ENCODE data around the gene ATP11A.

Gene ATP11A

DNA sequence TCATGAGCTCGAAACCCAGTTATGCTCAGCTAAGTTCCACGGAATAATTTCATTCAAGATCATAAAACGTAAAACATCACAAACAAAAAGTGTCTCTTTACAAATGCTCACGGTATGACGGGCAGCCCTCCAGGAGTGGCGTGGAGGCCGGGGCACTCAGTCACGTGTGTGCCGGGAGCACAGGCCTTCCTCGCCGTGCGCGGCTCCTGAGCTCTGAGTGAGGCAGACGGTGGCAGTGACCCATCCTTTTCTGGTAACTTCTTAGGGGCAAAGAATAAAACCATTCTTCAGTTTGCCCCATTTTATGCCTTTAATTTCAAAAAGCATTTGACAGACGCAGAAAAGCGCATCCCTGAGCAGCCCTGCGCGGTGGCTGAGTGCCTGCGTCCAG lies 72.8 kb downstream of the ATP11A start:
- DNase-seq: no peak

DNA sequence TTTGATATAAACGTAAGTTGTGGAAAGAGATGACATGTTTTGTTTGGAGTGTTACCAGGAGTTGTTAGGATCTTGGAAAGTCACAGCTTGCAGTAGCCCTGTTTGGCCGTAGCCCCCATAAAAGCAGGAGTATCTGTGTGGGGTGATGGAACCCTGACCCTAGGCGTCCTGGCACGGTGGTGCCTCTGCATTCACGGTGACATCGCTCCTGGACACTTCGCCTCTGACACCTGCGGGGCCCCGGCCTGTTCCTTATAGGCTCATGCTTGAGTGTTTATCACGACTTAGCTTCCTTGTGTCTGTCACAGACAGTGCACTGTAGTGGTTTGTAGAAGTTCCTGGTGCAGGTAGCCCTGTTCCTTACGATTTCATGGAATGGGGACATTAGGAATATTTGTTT lies 74.2 kb downstream of the ATP11A start:
- no peak for DNase-seq

DNA sequence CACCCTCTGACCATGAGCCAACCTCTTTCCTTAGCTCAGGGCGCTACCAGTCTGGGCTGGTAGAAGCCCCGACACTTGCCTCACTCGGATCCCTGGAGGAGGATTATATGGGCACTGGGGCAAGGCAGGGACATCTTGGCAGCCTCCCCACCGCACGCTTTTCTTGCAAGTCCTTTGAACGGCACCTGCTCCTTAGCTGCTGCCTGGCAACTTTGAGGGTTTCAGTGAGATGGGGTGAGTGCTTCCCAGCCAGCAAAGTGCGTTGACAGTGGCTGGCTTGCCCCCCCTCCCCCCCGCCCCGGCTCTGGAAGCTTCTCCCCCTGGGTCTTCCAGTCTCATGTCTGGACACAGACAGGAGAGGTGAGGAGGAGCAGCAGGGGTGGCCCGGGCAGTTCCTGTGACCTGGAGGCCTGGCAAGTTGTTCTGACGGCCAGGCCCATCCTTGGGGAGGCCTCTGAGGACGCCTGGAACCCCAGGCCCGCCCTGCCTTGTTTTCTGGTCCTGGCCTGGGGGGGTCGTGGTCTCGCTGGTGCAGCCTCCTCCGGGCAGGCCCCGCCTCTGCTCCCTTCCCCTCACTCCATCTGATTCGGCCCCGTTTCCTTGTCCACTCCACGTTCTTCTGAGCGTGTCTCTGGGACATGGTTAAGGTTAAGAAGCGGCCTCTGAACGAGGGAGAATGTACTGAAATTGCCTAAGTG lies 75.2 kb downstream of the ATP11A start:
- no peak for DNase-seq

DNA sequence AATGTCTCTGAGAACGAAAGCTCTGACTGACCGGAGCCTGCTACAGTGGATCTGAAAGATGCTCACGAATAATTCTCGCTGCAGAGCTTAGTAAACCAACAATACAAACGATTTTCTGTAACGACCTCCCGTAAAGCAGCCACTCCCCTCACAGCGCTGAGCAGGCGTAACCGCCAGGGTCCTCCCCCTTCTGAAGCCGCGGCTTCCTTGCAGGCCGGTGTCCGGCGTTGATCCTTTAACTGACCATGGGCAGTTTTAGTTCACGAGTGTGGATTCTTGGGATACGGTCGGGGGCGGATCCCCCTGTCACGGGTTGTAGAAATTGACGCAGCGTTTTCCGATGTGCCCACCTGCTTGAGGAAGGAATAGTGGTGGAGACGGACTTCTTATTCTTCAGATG lies 75.9 kb downstream of the ATP11A start:
- no peak for DNase-seq

DNA sequence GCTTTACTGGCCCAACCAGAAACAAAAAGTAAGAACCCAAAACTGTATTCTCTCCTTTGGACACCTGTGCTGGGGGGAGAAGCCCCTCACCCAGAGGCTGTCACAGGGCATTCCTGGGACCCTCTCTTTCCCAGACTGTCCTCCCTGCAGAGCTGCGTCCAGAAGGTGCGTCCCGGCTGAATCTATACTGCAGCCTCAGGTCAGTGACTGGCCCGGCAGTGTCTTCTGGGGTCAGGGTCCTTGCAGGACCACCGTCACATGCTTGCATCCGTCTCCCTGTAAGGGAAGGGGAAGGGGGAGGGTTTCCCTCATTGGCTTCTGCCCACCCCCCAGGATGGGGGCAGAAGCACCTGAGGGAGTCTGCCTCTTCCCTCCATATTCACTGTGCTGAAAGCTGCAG lies 76.5 kb downstream of the ATP11A start:
- DNase-seq: no peak

DNA sequence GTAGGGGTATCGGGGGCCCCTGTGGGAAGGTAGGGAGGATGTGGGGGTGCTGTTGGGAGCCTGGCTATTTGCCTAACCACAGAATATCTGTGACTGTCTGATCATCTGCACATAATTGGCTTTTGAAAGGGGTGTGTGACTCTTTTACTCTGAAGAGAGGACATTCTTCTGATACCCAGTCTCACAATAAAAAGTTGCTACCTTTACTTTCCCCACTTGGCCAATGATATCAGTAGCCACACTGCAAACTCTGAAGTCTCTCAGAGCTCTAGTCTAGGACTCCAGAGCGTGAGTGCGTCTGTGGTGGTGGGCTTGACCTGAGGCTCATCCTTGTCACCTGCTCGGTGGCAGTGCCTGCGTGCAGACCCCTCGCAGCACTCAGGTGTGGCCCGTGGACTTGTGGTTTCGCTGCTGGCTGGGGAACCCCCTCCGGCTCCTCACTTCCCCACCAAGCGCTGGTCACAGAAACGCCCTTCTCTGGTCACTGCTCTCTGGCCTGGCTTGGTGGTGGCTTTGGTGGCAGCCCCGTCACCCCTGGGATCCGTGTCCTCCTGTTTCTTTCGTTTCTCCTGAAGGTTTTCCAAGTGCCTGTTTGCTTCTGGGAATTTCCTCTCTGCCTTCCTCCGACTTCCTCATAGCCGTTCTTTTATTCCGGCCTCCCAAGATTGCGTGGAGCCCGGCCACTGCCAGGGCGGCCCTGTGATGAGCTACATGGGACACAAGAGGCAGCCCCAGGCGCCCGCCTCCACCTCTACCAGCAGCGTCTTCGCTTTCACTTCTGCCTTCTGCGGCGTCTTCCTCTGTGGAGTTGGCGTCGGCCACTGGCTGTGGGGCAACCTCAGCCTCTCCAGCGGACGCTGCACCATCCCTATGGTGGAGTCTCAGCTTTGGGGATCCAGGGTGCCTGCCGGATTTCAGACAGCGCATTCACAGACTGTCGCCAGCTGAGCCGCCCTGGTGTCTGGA lies 78.0 kb downstream of the ATP11A start:
- no peak for DNase-seq

DNA sequence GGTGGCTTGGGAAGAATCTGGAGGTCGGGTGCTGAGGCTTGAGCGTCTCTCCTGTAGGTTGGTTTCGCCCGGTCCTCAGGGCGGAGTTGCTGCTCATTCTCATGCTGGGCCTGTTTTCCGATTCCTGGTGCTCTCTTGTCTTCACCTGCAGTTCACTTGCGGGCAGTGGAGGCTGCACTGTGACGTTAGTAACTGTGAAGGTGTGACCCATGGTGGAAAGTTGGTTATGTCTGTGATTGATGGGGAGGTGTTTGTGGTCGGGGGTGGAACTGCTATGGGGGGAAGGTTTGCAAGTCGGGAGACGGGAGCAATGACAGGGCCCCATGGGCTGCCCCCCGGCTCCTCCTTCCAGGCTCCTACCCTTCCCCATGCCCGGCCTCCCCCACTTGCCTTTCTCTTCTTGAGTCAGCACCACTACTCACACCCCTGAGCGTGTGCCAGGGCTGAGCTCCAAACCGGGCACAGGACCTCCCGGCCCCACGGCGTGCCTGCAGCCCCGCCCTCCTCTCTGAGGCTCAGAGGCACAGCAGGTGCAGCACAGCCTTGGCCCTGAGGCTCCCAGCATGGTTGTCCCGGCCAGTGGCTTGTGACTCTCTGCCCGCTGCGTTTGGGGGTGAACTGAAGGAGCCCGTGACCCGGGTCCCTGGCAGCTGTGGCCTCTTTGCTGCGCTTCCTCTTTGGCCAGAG lies 79.1 kb downstream of the ATP11A start:
- DNase-seq: no peak

DNA sequence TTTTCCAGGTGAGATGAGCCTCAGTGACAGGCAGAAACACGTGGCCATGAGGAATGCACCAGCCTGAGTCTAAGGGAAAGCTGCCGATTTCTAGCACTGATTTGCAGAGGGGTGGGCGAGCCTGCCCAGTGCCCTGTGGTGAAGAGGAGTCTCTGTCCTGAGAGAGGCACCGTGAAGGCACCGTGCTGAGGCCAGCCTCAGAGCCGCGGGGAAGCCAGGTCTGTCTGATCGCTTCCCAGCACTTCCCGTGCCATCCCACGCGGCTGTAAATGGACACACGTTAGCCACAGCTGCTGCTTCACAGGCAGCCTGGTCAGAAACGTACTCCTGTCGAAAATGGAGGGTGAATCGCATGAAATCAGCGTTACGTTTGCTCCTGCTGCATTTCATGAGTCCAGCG lies 79.8 kb downstream of the ATP11A start:
- DNase-seq: no peak

DNA sequence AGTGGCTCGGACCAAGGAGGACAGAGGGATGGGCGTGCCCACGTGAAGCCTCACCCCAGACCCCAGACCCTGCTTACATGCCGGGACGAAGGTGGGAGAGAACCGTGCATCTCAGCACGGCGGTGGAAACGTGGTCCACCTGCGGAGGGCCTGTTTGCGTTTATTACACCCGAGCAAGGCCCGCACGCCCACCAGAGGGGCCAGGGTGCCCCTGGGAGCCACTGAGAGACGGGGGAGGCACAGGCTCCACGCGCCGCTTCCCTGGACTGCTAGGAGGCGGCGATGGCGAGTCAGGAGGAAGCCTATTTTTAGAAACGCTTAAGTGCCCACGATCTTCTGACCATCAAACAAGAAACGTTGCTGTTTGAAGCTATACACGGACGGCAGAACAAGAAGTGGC lies 80.7 kb downstream of the ATP11A start:
- DNase-seq: no peak

DNA sequence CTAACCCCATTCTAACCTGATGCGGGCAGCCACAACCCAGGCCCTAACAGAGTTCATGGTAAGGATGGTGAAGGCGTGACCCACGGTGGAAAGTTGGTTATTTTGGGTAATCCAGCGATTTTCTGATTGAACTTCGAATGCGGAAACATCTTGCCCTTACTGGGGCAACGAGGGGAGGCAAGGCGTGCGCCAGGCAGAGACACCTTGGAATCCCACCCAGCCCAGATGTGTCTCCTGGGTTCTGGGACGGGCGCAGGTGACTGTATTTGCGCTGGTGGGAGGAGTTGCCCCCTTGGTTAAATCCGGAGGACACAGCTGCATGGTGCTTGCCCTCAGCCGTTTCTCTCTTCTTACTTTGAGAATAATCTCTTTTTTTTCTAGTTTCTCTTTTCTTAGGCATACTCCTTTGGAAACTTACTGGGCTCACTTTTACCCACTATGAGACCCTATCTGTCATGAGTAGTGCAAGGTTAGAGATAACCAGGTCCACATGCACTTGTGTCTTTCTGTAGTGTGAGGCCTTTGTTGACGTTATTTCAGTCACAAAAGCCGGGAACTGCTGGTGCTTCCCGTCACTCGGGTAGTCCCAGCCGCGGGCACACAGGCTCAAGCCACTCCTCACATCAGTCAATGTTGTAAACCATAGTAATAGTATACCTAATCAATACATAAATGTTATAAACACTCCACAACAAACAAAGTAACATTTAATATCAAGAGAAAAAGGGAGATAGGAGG lies 81.5 kb downstream of the ATP11A start:
- DNase-seq: no peak

DNA sequence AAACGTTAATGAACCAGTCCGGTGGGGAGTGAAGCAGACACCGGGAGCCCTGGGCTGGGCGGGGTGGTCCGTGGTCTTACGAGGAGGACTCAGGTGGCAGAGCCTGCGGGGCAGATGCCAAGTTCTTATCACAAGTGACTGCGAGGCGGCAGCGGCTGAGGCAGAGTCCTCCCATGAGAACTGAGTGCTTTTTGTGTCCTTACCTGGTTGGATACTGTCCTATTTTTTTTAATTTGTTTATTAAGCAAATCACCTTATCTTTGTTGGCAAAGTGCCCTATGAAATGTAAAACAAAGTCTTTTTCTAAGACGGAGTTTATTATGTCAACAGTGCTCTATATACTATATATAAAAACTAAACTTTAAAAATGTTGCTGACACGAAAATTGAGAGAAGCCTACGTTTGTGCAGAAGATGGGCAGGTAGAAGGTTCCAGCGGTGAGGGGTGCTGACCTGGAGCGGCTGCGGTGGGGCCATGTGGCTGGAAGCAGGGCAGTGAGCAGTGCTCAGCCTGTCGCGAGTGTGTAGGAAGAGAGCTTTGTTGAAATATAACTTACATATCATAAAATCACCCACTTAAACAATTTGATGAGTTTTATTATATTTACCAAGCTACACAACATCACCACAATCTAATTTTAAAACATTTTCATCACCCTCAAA lies 82.2 kb downstream of the ATP11A start:
- no peak for DNase-seq

DNA sequence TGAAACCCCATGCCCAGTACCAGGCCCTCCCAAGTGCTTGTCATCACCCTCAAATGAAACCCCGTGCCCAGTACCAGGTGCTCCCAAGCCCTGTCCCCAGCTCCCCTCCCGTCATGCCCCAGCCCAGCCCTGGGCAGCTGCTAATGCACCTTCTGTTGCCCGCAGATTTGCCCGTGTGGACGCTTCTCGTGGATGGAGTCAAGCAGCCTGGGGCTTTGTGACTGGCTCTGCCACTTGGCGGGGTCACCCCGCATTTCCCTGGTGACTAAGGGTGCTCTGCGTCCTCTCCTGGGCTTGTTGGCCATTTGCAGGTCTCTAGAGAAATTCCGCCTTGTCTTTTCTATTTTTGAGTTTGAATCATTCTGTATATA lies 82.7 kb downstream of the ATP11A start:
- no peak for DNase-seq

DNA sequence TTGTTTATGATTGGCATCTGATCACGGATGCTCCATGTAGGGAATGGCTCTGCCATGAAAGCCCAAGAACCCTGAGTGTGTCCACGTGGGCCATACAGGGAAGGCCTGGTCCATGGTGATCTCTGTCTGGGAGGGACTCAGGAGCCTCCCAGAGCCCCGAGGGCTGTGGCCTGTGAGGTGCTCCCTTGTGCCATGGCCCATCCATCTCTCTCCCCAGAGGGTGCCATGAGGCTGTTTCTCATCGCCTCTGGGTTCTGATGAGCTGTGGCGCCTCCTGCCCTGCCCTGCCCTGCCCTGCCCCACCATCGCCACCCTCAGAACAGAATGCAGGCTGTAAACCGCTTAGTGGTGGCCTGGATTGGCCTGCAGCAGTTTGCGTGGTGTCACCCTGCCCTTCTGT lies 83.1 kb downstream of the ATP11A start:
- DNase-seq: no peak

DNA sequence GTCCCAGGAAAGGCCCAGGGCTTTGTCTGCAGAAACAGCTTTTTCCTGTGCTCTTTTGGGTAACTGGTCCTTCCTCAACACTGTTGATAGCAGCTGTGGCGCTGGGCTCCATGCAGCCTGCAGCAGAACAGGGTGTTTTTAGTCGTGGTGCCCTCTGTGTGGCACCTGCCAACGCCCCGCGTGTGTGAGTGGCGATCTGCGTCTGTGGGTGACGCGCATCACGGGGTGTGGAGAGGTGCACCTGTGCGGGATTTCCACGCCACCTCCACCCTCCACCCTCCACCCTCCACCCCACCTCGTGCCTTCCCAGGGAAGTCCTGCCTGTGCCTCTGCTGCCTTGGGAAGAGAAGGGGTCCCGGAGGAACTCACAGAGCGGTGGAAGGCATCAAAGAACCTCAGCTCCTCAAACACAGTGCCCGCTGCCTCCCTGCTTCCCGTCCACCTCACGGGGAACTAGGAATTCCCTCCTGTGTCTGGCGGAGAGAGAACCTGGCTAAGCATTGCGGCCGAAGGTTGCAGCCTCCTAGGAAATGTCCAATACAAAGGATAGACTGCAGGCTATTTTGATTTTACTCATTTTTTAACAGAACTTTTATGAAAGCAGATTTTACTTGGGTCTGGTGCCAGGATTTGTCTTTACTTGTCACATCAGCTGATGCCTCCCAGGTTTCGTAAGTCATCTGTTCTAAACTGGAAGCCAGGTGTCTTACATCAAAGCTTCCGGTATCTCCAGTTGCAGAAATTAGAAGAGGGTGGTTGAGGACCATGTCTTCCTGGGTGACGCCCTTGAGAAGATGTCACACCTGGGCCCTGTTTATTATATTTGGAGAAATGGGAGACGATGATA lies 84.0 kb downstream of the ATP11A start:
- DNase-seq: no peak

DNA sequence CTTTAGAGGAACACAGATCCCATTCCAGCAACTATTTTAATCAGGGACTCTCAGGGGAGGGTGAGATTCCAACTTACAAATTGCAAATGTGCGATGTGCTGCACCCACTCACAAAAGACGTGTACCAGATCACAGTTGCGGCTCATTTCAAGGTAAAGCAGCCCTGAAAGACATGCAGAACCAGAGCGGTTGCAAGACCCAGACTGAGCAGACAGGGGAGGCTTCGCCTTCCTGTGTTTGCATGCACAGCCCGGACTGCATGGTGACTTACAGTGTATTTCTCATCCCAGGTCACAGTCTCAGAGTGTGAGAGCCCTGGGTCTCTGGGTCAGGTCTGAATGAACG lies 84.6 kb downstream of the ATP11A start:
- no peak for DNase-seq

DNA sequence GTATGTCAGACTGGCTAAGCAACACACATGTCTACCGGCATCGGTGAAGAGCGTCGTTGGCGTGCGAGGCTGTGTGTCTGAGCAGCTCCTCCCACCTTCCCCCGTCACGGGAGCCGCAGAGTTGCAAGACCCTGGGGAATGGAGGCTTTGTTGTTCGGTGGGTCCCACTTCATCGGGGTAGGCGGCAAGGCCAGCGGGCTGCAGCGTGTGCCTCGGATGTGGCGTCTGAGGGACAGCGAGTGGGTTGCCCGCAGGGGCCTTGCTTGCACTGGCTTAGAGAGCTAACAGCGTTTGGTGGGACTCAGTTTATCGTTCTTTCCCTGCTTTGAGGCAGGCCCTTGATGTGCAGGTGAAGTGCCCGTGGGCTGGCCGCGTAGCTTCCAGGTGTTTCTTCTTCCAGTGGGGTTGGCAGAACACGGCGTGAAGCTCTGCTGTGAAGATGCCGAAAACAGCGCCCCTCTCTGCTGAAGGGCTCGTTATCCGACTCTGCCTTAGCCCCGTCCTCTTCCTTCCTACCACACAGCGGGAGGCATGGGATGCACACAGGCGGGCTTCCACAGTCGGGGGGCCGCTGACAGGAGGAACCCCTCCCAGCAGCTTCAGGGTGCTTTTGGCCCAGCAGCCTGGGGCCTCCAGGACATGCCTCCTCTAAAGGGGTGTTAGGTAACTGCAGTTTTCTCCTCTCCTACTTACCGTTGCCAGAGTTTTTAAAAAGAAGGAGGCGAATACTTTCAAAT lies 85.2 kb downstream of the ATP11A start:
- no peak for DNase-seq

DNA sequence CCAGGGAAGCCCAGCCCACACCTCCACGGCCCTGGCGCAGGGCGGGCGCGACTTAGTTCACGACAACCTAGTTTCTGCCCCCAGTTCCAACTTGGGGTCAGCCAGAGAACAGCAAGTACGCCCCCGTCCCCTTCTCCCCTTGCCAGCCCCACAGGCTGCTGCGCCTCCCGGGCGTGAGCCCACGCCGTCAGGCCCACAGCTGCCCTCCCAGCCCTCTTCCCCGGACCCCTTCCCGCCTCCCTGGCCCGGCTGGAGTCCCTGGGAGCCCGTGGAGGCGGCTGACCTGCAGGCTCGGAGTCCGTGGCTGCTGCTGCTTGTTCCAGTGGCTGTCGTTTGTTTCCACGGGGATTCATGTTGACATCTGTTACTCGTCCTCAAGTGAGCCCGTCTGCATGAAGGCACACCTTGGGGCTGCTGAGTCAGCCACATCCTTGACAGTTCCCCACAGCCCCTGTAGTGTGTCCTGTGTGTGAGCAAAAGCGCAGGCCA lies 86.0 kb downstream of the ATP11A start:
- no peak for DNase-seq

DNA sequence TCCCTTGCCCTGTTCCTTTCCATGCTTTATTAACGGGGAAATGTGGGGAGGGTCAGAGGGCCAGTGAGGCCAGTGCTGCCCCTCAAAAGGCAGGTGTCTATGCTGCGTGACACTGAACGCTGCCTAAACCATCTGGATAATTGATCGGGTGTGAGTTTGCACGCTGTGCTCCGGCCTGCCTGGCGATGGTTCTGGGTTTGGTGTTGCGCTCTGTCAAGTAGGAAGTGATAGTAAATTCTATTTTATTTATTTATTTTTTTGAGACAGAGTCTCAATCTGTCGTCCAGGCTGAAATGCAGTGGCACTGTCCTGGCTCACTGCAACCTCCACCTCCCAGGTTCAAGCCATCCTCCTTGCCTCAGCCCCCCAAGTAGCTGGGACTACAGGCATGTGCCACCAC lies 86.5 kb downstream of the ATP11A start:
- DNase-seq: no peak

DNA sequence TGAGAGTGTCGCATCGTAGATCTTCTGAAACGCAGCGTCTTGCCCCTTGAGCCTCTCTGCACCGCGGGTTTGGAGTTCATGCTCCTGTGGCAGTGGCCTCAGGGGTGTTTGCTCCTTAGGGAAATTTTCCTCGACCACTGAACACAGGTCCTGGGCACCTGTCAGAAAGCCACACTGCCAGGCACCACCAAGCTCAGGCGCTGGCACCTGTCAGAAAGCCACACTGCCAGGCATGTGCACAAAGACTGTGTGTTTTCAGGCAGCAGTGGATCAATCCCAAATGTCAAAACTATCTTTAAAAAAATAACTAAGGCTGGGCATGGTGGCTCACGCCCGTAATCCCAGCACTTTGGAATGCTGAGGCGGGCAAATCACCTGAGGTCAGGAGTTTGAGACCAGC lies 87.1 kb downstream of the ATP11A start:
- DNase-seq: no peak

DNA sequence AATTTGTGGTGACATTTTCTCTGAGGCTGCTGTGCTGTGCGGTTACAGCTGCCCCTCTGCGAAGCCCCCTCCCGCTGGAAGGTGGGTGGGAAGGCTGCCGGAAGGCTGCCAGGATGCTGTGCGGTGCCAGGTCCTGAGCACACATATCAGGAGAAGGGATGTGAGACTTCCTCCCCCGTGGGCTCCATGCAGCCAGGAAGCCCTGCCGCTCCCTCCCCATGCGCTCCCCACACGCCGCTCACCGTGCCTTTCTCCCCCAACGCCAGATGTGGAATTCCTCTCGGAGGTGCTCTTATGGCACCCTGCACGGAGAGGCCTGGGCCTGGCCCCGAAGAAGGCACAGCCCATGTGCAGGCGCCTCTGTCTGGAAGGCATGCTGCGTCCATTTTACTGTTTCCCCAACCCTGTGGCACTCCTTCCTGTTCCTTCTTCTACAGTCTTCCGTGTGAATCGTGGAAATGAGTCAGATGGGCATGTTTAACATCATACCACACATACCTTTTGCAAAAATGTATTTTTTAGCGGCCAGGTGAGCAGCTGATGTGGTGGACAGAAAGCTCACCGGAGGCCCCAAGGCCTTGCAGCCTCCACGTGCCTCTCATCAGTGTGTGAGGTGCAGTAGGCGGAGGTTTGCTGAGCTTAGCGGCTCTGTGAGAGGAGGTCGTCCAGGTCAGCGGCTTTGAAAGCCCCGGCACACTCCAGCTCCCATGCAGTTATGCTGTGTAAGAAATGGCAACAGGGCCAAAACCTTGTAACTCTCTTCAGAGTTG lies 88.0 kb downstream of the ATP11A start:
- DNase-seq: no peak

Data from midbrain (tissue), 1 donor.